HepG2 (cell line): Measurements from ENCODE around the gene PC. TPM values are rescaled to one million over a fixed set of nuclear protein-coding genes. Genes with fewer than 3 reads are reported as not detected.

Experiments used
- EHMT2 ChIP-seq: fragments of 200-600 bp; sonication (generic); IDR thresholded peaks from 2 replicates; pipeline ENCODE4 v1.7.0; 2017; ENCODE audit warnings: antibody characterized with exemption, low read depth, low read length, borderline replicate concordance
- HNRNPUL1 ChIP-seq: fragments of 200-400 bp; formaldehyde crosslinking; IDR thresholded peaks from 2 replicates; pipeline ENCODE4 v1.6.1; 2017; ENCODE audit warnings: low read depth, mild to moderate bottlenecking, low read length, moderate library complexity
- HOXD1 ChIP-seq: sonication (generic); formaldehyde crosslinking; IDR thresholded peaks from 2 replicates; pipeline ENCODE4 v1.5.0; 2020; ENCODE audit warnings: missing genetic modification reagents
- MEF2D ChIP-seq: sonication (generic); formaldehyde crosslinking; IDR thresholded peaks from 2 replicates; pipeline ENCODE4 v1.5.1; 2020; ENCODE audit warnings: mild to moderate bottlenecking, missing genetic modification reagents
- NCOA5 ChIP-seq: sonication (generic); formaldehyde crosslinking; IDR thresholded peaks from 2 replicates; pipeline ENCODE4 v1.4.0; 2020; ENCODE audit warnings: missing genetic modification reagents
- NFE2L1 ChIP-seq: sonication (generic); formaldehyde crosslinking; IDR thresholded peaks from 2 replicates; pipeline ENCODE4 v1.4.0; 2020; ENCODE audit warnings: missing genetic modification reagents, mild to moderate bottlenecking, borderline replicate concordance
- NR2C2 ChIP-seq: sonication (generic); formaldehyde crosslinking; IDR thresholded peaks from 2 replicates; pipeline ENCODE4 v1.4.0; 2020; ENCODE audit warnings: missing genetic modification reagents, mild to moderate bottlenecking, moderate library complexity, borderline replicate concordance
- NR2F1 ChIP-seq, 2 experiments: fragments of 450-650 bp in 1 of 2; formaldehyde crosslinking in 1 of 2; IDR thresholded peaks; 2 replicates each; pipeline versions ENCODE4 v1.5.0 to v1.6.1; 2016 to 2020; ENCODE audit warnings: mild to moderate bottlenecking in 1 of 2, missing compliant biosample characterization in 1 of 2, missing genetic modification reagents in 1 of 2, moderate library complexity in 1 of 2
- NR2F6 ChIP-seq, 2 experiments: IDR thresholded peaks; 2 replicates each; pipeline ENCODE4 v1.6.1; 2016; ENCODE audit warnings: antibody characterized with exemption in 1 of 2, mild to moderate bottlenecking in 1 of 2
- SOX13 ChIP-seq, 3 experiments: fragments of 450-650 bp in 1 of 3; sonication (generic) in 1 of 3; formaldehyde crosslinking in 1 of 3; IDR thresholded peaks in 2 of 3; conservative IDR thresholded peaks in 1 of 3; 2 replicates each; pipeline versions ENCODE4 v1.5.0 to v1.6.1; 2016 to 2020; ENCODE audit warnings: antibody characterized with exemption in 1 of 3, mild to moderate bottlenecking in 1 of 3, missing compliant biosample characterization in 1 of 3, missing genetic modification reagents in 1 of 3, moderate library complexity in 1 of 3
- SOX5 ChIP-seq: IDR thresholded peaks from 2 replicates; pipeline ENCODE4 v1.6.1; 2016; ENCODE audit warnings: borderline replicate concordance
- ZBTB2 ChIP-seq: sonication (generic); formaldehyde crosslinking; IDR thresholded peaks from 2 replicates; pipeline ENCODE4 v1.8.0; 2022; ENCODE audit warnings: low read depth, missing genetic modification reagents
- ZNF432 ChIP-seq: sonication (generic); formaldehyde crosslinking; IDR thresholded peaks from 2 replicates; pipeline ENCODE4 v1.5.0; 2020; ENCODE audit warnings: missing genetic modification reagents, mild to moderate bottlenecking, borderline replicate concordance
- ZSCAN31 ChIP-seq: sonication (generic); formaldehyde crosslinking; IDR thresholded peaks from 2 replicates; pipeline ENCODE4 v1.5.0; 2020; ENCODE audit warnings: low read depth, mild to moderate bottlenecking, missing genetic modification reagents
- polyA plus RNA-seq, 8 experiments: library from polyadenylated mRNA; depleted of rRNA in 3 of 8; stranded (reverse) in 7 of 8; unstranded in 1 of 8; fragments of >200 nt; fragmentation: Illumina TruSeq in 4 of 8; extraction: Trizol in 4 of 8; gene quantifications; 2 replicates each; pipeline versions ENCODE4 v1.2.1 to v1.2.3, GENCODE V29; 2011 to 2016; ENCODE audit warnings: low read depth in 4 of 8, missing spikeins in 1 of 8, mixed read lengths in 1 of 8; ENCODE audit not compliant: insufficient read depth in 1 of 8
- total RNA-seq, 5 experiments: library from RNA; depleted of rRNA; stranded (reverse); fragments of >200 nt; fragmentation: Illumina TruSeq; extraction: Trizol; gene quantifications; 2 replicates each; pipeline ENCODE4 v1.2.3, GENCODE V29; 2016; ENCODE audit warnings: low read depth in 1 of 5
- TF ChIP-seq, protein P1 (sequence below): IDR thresholded peaks from 2 replicates; pipeline ENCODE4 v1.6.1; 2016; ENCODE audit warnings: mild to moderate bottlenecking

Gene PC
- total and polyA plus RNA-seq, 2 of the 13 experiments (the other 11 are each of a cell fraction or from before 2014, with no cell fraction given): 29.0 to 39.0 TPM

DNA sequence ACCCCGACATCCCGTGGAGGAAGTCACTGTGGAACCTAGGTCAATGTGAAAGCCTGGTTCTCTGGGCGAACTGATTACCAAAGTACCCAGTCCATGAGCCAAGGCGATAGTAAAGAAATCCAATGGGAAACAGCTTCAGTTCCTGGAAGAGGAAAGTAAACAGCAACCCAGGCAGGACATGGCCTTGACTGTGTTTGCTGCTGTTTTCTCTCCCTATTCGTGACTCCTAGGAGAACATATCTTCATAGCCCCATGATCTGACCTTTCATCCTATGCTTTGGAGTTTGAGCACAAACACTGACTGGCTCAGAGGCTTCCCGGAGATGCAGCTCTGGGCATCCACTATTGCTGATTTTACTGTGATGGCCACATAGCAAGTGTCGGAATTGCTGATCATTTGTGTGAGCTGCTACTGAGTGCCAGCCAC lies 56.2 kb downstream of the PC start (continued):
- TF ChIP-seq ZBTB2 (CRISPR knock-in tag) (no peak), MEF2D (CRISPR knock-in tag) (peak; percentile 87), HOXD1 (peak; percentile 79), NR2F1 (CRISPR knock-in tag; IDR thresholded peaks at IDR 0.05) (peak; percentile 82 to 86), NR2C2 (peak; percentile 80), ZNF432 (CRISPR knock-in tag) (no peak), SOX13 (IDR thresholded peaks at IDR 0.05) (peak; percentile 41; the same call in 1 of the 2 replicates), SOX13 (CRISPR knock-in tag; conservative IDR thresholded peaks at IDR 0.05 in 1 of 2, IDR thresholded peaks at IDR 0.05 in 1 of 2) (peak in 1 of 2 experiments; percentile 91; a peak in 2 of 4 replicates), ZSCAN31 (CRISPR knock-in tag) (peak; percentile 45; the same call in 1 of the 2 replicates), NCOA5 (no peak), NR2F6 (IDR thresholded peaks at IDR 0.05) (peak; percentile 95), NR2F6 (CRISPR knock-in tag; IDR thresholded peaks at IDR 0.05) (peak; percentile 96), SOX5 (CRISPR knock-in tag) (peak; percentile 89), EHMT2 (0 out of 2 replicates have a peak, but pooled peaks have one; percentile 43), HNRNPUL1 (no peak), NFE2L1 (no peak)
- TF ChIP-seq, protein P1, sequence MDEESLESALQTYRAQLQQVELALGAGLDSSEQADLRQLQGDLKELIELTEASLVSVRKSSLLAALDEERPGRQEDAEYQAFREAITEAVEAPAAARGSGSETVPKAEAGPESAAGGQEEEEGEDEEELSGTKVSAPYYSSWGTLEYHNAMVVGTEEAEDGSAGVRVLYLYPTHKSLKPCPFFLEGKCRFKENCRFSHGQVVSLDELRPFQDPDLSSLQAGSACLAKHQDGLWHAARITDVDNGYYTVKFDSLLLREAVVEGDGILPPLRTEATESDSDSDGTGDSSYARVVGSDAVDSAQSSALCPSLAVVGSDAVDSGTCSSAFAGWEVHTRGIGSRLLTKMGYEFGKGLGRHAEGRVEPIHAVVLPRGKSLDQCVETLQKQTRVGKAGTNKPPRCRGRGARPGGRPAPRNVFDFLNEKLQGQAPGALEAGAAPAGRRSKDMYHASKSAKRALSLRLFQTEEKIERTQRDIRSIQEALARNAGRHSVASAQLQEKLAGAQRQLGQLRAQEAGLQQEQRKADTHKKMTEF (CRISPR knock-in tag): peak; percentile 97
